Measurements from ENCODE around the gene XRCC1. TPM values are rescaled to one million over a fixed set of nuclear protein-coding genes. Genes with fewer than 3 reads are reported as not detected.

XRCC1 gene
- total and polyA plus RNA-seq, 10 of the 15 experiments (the other 5 are each of a cell fraction or from before 2014, with no cell fraction given): 2.0 to 51.1 (median 33.7) TPM

DNA sequence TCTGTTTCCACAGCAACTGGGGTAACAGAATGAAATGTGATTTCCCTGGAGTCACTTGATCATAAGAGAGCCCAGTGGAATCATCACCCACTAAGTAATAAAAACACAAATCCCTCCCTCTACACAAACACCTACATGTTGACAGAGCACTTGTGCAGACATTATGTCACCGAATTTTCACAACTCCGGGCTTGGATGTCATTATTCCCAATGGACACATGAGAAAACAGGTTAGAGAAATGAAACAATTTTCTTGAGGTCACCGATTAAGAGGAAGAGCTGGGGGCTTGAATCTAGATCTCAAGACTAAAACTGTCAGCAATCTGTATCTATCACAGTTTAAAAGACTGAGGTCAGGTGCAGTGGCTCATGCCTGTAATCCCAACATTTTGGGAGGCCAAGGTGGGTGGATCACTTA lies 3.1 kb downstream of the XRCC1 start:
- intact Hi-C loops (cut with micrococcal nuclease; ENCODE audit: unreplicated experiment) (no loop called here), in situ Hi-C loops (cut with MboI) (no loop called here)
- Histone ChIP-seq H4K20me1 (ENCODE audit: control insufficient read depth, insufficient read depth) (no peaks in the 10 kb centered on the region), H3K36me3 (ENCODE audit: control insufficient read depth in 2 of 2, insufficient read depth in 2 of 2, low read length in 1 of 2) (peaks cover 0 to 3% of the 10 kb centered on the region in 2 experiments; a peak in 1 of 4 replicates), H3K4me2 (ENCODE audit: control insufficient read depth, insufficient read depth) (no peak overlapping the region), H3K27me3 (replicated peaks in 1 of 2; ENCODE audit: control insufficient read depth in 2 of 2, insufficient read depth in 2 of 2, low read length in 1 of 2) (no peaks in the 10 kb centered on the region), H3K4me3 (no peak overlapping the region), H3K9me3 (replicated peaks; ENCODE audit: control insufficient read depth, insufficient read depth, low read length) (no peaks in the 10 kb centered on the region), H3K79me2 (ENCODE audit: control insufficient read depth, insufficient read depth, low read length) (peaks cover 9% of the 10 kb centered on the region), H3K4me1 (ENCODE audit: control insufficient read depth, insufficient read depth, low read length) (peaks cover 5% of the 10 kb centered on the region), H2AFZ (ENCODE audit: control insufficient read depth, low read depth, low read length) (no peak overlapping the region), H3K9ac (ENCODE audit: control insufficient read depth, insufficient read depth, low read length) (no peak overlapping the region), H3K27ac (ENCODE audit: control insufficient read depth, insufficient read depth) (no peak overlapping the region)
- POLR2A ChIA-PET: interaction anchor here (1.1 kb wide), 1 partner anchor 25 kb away, joined by 4 read pairs; the partner anchor contains the start of gene ZNF576
- no TSS peak for BruUV-seq (replicated peaks)
- no peak for FAIRE-seq
- no peak for ATAC-seq
- SMC1A ChIA-PET (ENCODE audit: uncharacterized antibody, unreplicated experiment): interaction anchor here (1.2 to 2.1 kb wide), 2 partner anchors 17 to 22 kb away, joined by 4 to 7 read pairs; no protein-coding TSS in a partner anchor
- TF ChIP-seq NBN (IDR thresholded peaks at IDR 0.05): no peak
- TF ChIP-seq, protein P1, sequence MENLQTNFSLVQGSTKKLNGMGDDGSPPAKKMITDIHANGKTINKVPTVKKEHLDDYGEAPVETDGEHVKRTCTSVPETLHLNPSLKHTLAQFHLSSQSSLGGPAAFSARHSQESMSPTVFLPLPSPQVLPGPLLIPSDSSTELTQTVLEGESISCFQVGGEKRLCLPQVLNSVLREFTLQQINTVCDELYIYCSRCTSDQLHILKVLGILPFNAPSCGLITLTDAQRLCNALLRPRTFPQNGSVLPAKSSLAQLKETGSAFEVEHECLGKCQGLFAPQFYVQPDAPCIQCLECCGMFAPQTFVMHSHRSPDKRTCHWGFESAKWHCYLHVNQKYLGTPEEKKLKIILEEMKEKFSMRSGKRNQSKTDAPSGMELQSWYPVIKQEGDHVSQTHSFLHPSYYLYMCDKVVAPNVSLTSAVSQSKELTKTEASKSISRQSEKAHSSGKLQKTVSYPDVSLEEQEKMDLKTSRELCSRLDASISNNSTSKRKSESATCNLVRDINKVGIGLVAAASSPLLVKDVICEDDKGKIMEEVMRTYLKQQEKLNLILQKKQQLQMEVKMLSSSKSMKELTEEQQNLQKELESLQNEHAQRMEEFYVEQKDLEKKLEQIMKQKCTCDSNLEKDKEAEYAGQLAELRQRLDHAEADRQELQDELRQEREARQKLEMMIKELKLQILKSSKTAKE (IDR thresholded peaks at IDR 0.05; ENCODE audit: low read depth, poor library complexity, severe bottlenecking): no peak
- no peak for TF ChIP-seq IKZF1 (conservative IDR thresholded peaks at IDR 0.05)
- no peak for TF ChIP-seq GATAD2B (conservative IDR thresholded peaks at IDR 0.05; ENCODE audit: low read depth)
- TF ChIP-seq TCF12 (IDR thresholded peaks at IDR 0.05; ENCODE audit: low read depth, low read length): no peak
- no peak for TF ChIP-seq SPI1 (IDR thresholded peaks at IDR 0.05; ENCODE audit: borderline replicate concordance, insufficient read depth, low read depth, low read length)
- TF ChIP-seq CREB1 (IDR thresholded peaks at IDR 0.05; ENCODE audit: low read depth): no peak
- no peak for TF ChIP-seq PAX8 (IDR thresholded peaks at IDR 0.05)
- no peak for TF ChIP-seq PML (IDR thresholded peaks at IDR 0.05; ENCODE audit: low read length)
- TF ChIP-seq CREM (IDR thresholded peaks at IDR 0.05; ENCODE audit: low read depth): no peak
- TF ChIP-seq, protein P2, sequence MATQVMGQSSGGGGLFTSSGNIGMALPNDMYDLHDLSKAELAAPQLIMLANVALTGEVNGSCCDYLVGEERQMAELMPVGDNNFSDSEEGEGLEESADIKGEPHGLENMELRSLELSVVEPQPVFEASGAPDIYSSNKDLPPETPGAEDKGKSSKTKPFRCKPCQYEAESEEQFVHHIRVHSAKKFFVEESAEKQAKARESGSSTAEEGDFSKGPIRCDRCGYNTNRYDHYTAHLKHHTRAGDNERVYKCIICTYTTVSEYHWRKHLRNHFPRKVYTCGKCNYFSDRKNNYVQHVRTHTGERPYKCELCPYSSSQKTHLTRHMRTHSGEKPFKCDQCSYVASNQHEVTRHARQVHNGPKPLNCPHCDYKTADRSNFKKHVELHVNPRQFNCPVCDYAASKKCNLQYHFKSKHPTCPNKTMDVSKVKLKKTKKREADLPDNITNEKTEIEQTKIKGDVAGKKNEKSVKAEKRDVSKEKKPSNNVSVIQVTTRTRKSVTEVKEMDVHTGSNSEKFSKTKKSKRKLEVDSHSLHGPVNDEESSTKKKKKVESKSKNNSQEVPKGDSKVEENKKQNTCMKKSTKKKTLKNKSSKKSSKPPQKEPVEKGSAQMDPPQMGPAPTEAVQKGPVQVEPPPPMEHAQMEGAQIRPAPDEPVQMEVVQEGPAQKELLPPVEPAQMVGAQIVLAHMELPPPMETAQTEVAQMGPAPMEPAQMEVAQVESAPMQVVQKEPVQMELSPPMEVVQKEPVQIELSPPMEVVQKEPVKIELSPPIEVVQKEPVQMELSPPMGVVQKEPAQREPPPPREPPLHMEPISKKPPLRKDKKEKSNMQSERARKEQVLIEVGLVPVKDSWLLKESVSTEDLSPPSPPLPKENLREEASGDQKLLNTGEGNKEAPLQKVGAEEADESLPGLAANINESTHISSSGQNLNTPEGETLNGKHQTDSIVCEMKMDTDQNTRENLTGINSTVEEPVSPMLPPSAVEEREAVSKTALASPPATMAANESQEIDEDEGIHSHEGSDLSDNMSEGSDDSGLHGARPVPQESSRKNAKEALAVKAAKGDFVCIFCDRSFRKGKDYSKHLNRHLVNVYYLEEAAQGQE (IDR thresholded peaks at IDR 0.05; ENCODE audit: low read depth, low read length): no peak
- TF ChIP-seq, protein P3, sequence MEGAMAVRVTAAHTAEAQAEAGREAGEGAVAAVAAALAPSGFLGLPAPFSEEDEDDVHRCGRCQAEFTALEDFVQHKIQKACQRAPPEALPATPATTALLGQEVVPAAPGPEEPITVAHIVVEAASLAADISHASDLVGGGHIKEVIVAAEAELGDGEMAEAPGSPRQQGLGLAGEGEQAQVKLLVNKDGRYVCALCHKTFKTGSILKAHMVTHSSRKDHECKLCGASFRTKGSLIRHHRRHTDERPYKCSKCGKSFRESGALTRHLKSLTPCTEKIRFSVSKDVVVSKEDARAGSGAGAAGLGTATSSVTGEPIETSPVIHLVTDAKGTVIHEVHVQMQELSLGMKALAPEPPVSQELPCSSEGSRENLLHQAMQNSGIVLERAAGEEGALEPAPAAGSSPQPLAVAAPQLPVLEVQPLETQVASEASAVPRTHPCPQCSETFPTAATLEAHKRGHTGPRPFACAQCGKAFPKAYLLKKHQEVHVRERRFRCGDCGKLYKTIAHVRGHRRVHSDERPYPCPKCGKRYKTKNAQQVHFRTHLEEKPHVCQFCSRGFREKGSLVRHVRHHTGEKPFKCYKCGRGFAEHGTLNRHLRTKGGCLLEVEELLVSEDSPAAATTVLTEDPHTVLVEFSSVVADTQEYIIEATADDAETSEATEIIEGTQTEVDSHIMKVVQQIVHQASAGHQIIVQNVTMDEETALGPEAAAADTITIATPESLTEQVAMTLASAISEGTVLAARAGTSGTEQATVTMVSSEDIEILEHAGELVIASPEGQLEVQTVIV (IDR thresholded peaks at IDR 0.05; ENCODE audit: borderline replicate concordance, partially characterized antibody): no peak
- TF ChIP-seq, protein P4, sequence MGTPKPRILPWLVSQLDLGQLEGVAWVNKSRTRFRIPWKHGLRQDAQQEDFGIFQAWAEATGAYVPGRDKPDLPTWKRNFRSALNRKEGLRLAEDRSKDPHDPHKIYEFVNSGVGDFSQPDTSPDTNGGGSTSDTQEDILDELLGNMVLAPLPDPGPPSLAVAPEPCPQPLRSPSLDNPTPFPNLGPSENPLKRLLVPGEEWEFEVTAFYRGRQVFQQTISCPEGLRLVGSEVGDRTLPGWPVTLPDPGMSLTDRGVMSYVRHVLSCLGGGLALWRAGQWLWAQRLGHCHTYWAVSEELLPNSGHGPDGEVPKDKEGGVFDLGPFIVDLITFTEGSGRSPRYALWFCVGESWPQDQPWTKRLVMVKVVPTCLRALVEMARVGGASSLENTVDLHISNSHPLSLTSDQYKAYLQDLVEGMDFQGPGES (IDR thresholded peaks at IDR 0.05): no peak
- TF ChIP-seq DPF2 (IDR thresholded peaks at IDR 0.05): no peak
- TF ChIP-seq ZNF207 (IDR thresholded peaks at IDR 0.05; ENCODE audit: borderline replicate concordance): no peak
- DNase-seq (ENCODE audit: low read depth, low spot score): no peak
- RAD21 ChIA-PET (ENCODE audit: unreplicated experiment): interaction anchor here (0.7 to 1.6 kb wide), 3 partner anchors 17 to 39 kb away, joined by 3 to 6 read pairs (median 4); partner anchors contain the start of gene ZNF575
- CTCF ChIA-PET: interaction anchor here (1.2 to 9.0 kb wide), 3 partner anchors 12 to 23 kb away, joined by 4 to 99 read pairs (median 17); partner anchors contain the start of genes IRGQ and ZNF576
- 99% methylated on average over 3 of the region's 3 CpGs for WGBS (ENCODE audit: insufficient coverage, insufficient replicate concordance, low lambda C conversion rate, missing lambda C conversion rate)

Data from GM12878 (cell line).